ENCODE results near the gene VMAC. TPM values are rescaled to one million over a fixed set of nuclear protein-coding genes. Genes with fewer than 3 reads are reported as not detected.

The VMAC gene
- total and polyA plus RNA-seq, 2 donors from 2014 or later, result 2.3 to 8.7 TPM

- intact Hi-C loops (cut with DNase I), result no loop called here
- DNase-seq (peak in 2 of 5 donors; percentile 9 to 41), FAIRE-seq (no peak)
- no peak overlapping the region for H3K27ac ChIP-seq (ENCODE audit: low read depth in 2 of 2, low read length in 2 of 2)
- H3K4me3 ChIP-seq (ENCODE audit: low read length in 3 of 3), result no peak overlapping the region
- H3K4me1 ChIP-seq (ENCODE audit: control insufficient read depth in 2 of 3, insufficient read depth in 2 of 3, low read depth in 1 of 3, low read length in 3 of 3), result peaks cover 8 to 52% (median 37%) of the 10 kb centered on the region in 3 donors
- H3K27me3 ChIP-seq (ENCODE audit: control insufficient read depth, insufficient read depth, low read length), result no peaks in the 10 kb centered on the region
- H3K36me3 ChIP-seq (ENCODE audit: control insufficient read depth in 2 of 3, insufficient read depth in 3 of 3, low read length in 3 of 3), result no peaks in the 10 kb centered on the region
- no peaks in the 10 kb centered on the region for H3K9me3 ChIP-seq (ENCODE audit: control insufficient read depth in 2 of 3, insufficient read depth in 1 of 3, low read length in 3 of 3)
- no peak overlapping the region for H3K9ac ChIP-seq (ENCODE audit: low read length in 3 of 3)
- no peak for TF ChIP-seq CTCF (IDR thresholded peaks at IDR 0.05; ENCODE audit: borderline replicate concordance, extremely low read depth, insufficient read depth)
Measured at GRCh38 chr19:5956728-5957127, 52.1 kb downstream of the VMAC start.

- DNase-seq (peak in 1 of 5 donors; percentile 35), FAIRE-seq (no peak)
- no peaks in the 10 kb centered on the region for H3K36me3 ChIP-seq (ENCODE audit: control insufficient read depth in 2 of 3, insufficient read depth in 3 of 3, low read length in 3 of 3)
- intact Hi-C loops (cut with DNase I), result no loop called here
- H3K4me3 ChIP-seq (ENCODE audit: low read length in 3 of 3), result no peak overlapping the region
- peaks cover 8 to 52% (median 36%) of the 10 kb centered on the region in 3 donors for H3K4me1 ChIP-seq (ENCODE audit: control insufficient read depth in 2 of 3, insufficient read depth in 2 of 3, low read depth in 1 of 3, low read length in 3 of 3)
- no peak overlapping the region for H3K27ac ChIP-seq (ENCODE audit: low read depth in 2 of 2, low read length in 2 of 2)
- no peak overlapping the region for H3K9ac ChIP-seq (ENCODE audit: low read length in 3 of 3)
- no peaks in the 10 kb centered on the region for H3K27me3 ChIP-seq (ENCODE audit: control insufficient read depth, insufficient read depth, low read length)
- H3K9me3 ChIP-seq (ENCODE audit: control insufficient read depth in 2 of 3, insufficient read depth in 1 of 3, low read length in 3 of 3), result no peaks in the 10 kb centered on the region
- TF ChIP-seq CTCF (IDR thresholded peaks at IDR 0.05; ENCODE audit: borderline replicate concordance, extremely low read depth, insufficient read depth), result no peak
Measured at GRCh38 chr19:5957170-5957569, 52.5 kb downstream of the VMAC start.

GRCh38 chr19:5958074-5958850 is 53.6 kb downstream of the VMAC start:
- H3K9ac ChIP-seq (ENCODE audit: low read length in 3 of 3), result no peak overlapping the region
- peaks cover 4 to 51% (median 35%) of the 10 kb centered on the region in 3 donors for H3K4me1 ChIP-seq (ENCODE audit: control insufficient read depth in 2 of 3, insufficient read depth in 2 of 3, low read depth in 1 of 3, low read length in 3 of 3)
- no peaks in the 10 kb centered on the region for H3K9me3 ChIP-seq (ENCODE audit: control insufficient read depth in 2 of 3, insufficient read depth in 1 of 3, low read length in 3 of 3)
- DNase-seq (peak in 2 of 5 donors; percentile 22 to 39), FAIRE-seq (no peak)
- intact Hi-C loops (cut with DNase I), result no loop called here
- no peak for TF ChIP-seq CTCF (IDR thresholded peaks at IDR 0.05; ENCODE audit: borderline replicate concordance, extremely low read depth, insufficient read depth)
- H3K27me3 ChIP-seq (ENCODE audit: control insufficient read depth, insufficient read depth, low read length), result no peaks in the 10 kb centered on the region
- H3K36me3 ChIP-seq (ENCODE audit: control insufficient read depth in 2 of 3, insufficient read depth in 3 of 3, low read length in 3 of 3), result no peaks in the 10 kb centered on the region
- no peak overlapping the region for H3K27ac ChIP-seq (ENCODE audit: low read depth in 2 of 2, low read length in 2 of 2)
- H3K4me3 ChIP-seq (ENCODE audit: low read length in 3 of 3), result no peak overlapping the region

Data from kidney (tissue), 14 donors.